GM19023 (cell line): Measurements from ENCODE around the gene VWA3A.
"Not testable (repeated sequence)": the region's sequence is repeated elsewhere in the genome, so short reads cannot be mapped to it uniquely, and the experiment has no call there.

Experiments
- ATAC-seq: cut with Tn5 transposase; IDR thresholded peaks from one replicate; pipeline ENCODE4 v1.9.1; 2021; ENCODE audit warnings: mild to moderate bottlenecking, moderate library complexity; ENCODE audit not compliant: unreplicated experiment

VWA3A gene

GRCh38 chr16:22092143-22092933, at the start of gene VWA3A:
Gene VWA3A (plus strand): TSS chr16:22092541. CDS start chr16:22092638, 97 bp downstream.
- no peak for ATAC-seq

- not testable (repeated sequence) for ATAC-seq
Observed at GRCh38 chr16:22043882-22044281, 48.5 kb upstream of the VWA3A start.

- ATAC-seq: not testable (repeated sequence)
Observed at GRCh38 chr16:22045888-22046287, 46.5 kb upstream of the VWA3A start.

- no peak for ATAC-seq
Observed at GRCh38 chr16:22050963-22051362, 41.4 kb upstream of the VWA3A start.

- no peak for ATAC-seq
Observed at GRCh38 chr16:22052980-22053379, 39.4 kb upstream of the VWA3A start.

GRCh38 chr16:22053921-22054341, 38.4 kb upstream of the VWA3A start:
- ATAC-seq: no peak

GRCh38 chr16:22054847-22055590, 37.3 kb upstream of the VWA3A start:
- ATAC-seq: no peak

GRCh38 chr16:22055881-22056280, 36.5 kb upstream of the VWA3A start:
- no peak for ATAC-seq

- no peak for ATAC-seq
Observed at GRCh38 chr16:22063888-22064467, 28.4 kb upstream of the VWA3A start.

GRCh38 chr16:22065252-22065651, 27.1 kb upstream of the VWA3A start:
- no peak for ATAC-seq

- ATAC-seq: no peak
Observed at GRCh38 chr16:22070361-22071330, 21.7 kb upstream of the VWA3A start.

- no peak for ATAC-seq
Observed at GRCh38 chr16:22071331-22071910, 20.9 kb upstream of the VWA3A start.

GRCh38 chr16:22073350-22073749, 19.0 kb upstream of the VWA3A start:
- ATAC-seq: no peak

- ATAC-seq: no peak
Observed at GRCh38 chr16:22075043-22075757, 17.1 kb upstream of the VWA3A start.

GRCh38 chr16:22075776-22076175, 16.6 kb upstream of the VWA3A start:
- no peak for ATAC-seq

- ATAC-seq: no peak
Observed at GRCh38 chr16:22077700-22078313, 14.5 kb upstream of the VWA3A start.

- no peak for ATAC-seq
Observed at GRCh38 chr16:22078656-22079055, 13.7 kb upstream of the VWA3A start.

GRCh38 chr16:22081050-22081449, 11.3 kb upstream of the VWA3A start:
- ATAC-seq: no peak

- ATAC-seq: no peak
Observed at GRCh38 chr16:22086440-22086839, 5.9 kb upstream of the VWA3A start.
